Activated T-cell treated with anti-CD3 and anti-CD28 coated beads for 24 hours (primary cell): ENCODE data around the gene TBX4.
"Not testable (repeated sequence)": the region's sequence is repeated elsewhere in the genome, so short reads cannot be mapped to it uniquely, and the experiment has no call there.

Source experiments
- DNase-seq: peaks from one replicate; pipeline ENCODE4 v3.0.0-alpha.2; 2020; ENCODE audit warnings: low read depth

The TBX4 gene

DNA sequence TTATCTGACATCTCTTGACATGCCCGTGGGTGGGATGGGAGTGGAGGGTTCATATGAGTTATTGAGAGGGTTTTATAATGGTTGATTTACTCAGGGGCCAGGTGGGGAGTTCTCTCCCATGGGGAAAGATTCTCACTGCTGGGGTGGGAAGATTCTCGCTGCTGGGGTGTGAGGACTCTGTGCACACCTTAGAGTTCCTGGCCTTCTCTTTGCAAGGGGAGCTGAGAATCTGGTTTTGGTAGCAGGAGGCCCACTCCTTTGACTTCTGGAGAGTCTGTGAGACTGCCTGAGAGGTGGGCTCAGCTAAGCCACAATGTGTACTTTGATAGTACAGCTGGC is 31.5 kb downstream of the TBX4 start:
- DNase-seq, result no peak

DNA sequence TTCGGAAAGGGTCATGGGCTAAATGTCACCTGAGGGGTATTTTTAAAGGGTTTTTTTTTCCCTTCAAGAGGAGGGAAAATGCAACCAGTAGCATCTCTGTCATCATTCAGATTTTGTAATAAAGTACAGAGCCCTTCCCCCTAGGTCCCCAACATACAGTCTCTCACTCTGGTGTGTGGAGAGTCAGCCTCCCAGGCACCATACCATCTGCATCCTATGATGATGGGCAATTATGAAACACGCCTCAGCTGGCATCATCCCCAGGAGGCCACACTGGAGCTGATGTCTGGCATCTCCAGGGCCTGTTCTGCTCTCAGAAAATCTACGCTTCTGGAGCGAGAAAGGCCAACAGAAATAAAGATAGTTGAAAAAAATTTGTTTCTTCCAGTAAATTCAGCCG is 32.0 kb downstream of the TBX4 start:
- DNase-seq, result no peak

DNA sequence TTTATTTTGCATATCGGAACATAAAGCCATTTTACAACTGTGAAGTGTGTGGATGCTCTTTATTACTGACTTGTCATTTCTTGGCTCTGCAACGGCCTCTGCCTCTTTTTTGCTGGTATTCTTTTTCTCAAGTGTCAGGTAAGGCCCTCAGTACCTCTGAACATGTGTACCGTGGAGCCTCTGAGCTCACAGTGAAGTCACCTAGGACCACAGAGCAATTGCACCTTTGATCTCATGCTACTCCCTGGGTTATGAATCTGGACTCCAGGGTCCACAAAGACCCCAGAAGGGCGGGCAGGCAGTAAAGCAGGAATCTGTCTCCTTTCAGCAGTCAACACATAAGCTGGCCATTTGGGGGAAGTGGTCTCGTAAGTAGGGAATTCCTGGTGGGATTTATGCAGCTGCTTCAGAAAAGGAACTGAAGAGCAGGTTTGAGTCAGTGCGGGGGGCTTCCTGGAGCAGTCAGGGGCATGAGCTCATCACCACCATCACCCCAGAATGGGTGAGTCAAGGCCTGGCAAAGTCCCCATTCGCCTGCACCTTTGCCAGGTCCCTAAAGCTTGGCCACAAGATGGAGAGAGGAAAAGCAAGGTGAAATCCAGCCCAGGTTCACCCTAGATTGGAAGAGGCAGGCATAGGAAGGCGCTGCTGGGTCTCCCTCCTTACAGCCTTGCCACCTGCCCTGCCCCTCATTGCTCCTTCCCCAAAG is 33.0 kb downstream of the TBX4 start:
- no peak for DNase-seq

DNA sequence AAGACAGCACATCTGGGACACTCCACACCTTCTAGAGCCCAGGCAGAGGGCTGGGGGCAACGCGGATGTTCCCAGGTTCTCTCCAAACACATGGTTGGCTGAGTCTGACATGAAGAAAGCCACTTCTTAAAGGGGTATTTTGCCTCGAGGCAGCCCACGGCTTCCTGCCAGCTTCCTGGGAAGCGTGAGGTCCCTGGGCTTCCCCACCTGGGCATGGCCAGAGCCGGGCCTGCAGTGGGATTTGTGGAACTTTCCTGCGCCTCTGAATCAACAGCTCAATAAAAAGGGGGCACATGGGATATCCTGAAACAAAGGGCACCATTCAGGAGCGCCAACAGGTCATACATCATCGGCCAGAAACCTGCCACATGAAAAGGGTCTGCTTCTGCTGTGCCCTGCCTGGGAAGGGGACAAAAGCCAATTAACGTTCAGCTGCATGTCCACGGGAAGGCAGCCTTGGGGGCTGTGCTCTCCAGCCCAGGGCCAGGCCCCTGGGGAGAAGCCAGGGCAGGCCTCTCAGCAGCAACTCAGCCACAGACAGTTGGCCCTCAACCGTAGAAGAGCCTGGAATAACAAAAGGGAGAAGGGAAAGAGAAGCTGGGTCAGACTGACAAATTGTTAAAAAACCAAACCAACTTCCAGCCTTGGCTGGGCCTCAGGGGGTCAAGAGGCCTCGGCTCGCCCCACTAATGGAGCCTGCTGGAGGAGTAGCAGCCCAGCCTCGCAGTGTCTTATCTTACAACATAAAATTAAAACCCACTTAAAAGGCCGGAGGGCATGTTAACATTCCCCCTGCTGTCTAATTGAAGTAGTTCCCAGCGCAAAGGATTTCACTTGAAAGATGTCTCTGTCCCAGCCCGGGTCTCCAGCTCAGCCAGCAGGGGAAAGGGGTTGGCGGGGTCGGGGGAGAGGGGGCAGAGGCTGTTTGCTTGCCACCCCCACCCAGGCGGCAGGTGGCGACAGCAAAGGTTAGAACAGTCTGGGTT is 34.2 kb downstream of the TBX4 start:
- DNase-seq, result no peak

DNA sequence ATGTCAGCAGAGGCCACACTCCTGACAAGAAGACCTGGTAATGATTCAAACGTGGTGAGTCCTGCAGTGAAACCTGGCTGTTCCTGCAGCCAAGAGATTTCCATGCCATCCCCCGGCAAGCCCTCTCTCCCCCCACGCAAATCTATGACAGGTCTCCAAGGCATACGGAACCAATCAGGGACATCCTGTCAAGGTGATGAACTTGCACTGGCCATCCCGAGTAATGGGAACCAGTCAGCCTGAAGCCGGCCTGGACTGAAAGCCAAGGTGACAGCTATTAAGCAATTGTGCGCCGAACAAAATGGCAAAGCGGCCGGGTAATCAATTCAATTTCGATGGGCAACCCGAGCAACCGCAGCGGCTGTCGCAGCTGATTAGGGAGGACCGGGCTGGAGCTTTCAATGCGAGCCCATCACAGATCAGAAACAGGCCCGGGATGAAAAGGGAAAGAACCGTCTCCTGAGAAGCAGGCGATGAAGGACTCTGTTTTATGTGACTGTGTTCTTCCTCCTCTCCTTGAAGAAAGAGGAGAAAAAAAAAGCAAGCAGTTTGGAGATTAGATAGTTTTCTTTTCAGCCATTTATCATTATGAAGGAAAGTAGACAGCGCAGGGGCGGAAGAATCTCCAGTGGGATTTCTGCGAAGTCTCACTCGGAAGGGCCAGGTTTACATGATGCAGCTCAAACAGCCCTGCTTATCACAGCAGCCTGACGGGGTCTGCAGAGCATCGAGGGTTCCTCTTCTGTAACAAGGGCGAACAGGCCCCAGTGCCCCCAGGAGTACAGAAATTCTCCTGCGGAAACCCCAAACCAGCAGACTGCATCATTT is 35.2 kb downstream of the TBX4 start:
- no peak for DNase-seq

DNA sequence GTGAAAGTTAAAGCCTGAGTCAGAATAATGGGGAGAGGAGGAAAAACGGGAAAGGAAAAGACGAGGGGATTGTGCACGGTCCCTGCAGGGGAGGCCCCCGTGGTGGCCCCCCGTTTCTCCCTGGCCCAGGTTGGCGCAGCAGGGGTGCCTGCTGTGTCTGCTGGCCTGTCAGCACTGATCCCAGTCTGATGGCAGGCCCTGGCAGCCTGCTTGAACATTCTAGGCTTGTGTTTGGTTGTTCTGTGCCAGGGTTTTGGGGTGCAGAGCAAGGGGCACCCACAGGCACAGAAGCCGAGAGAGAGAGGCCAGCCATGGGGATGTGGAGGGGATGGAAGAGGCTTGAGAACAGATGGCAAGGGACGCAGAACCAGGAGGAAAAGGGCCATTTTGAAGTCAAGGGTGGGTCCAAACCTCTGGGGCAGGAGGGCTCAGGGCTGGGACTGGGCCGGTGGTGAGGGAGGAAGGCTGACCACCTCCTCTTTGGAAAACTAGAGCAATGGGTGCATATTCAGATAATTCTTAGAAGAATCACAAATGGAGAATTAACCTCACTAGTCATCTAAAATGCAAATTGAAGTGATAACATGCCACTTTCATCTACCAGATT is 35.9 kb downstream of the TBX4 start:
- DNase-seq, result no peak

DNA sequence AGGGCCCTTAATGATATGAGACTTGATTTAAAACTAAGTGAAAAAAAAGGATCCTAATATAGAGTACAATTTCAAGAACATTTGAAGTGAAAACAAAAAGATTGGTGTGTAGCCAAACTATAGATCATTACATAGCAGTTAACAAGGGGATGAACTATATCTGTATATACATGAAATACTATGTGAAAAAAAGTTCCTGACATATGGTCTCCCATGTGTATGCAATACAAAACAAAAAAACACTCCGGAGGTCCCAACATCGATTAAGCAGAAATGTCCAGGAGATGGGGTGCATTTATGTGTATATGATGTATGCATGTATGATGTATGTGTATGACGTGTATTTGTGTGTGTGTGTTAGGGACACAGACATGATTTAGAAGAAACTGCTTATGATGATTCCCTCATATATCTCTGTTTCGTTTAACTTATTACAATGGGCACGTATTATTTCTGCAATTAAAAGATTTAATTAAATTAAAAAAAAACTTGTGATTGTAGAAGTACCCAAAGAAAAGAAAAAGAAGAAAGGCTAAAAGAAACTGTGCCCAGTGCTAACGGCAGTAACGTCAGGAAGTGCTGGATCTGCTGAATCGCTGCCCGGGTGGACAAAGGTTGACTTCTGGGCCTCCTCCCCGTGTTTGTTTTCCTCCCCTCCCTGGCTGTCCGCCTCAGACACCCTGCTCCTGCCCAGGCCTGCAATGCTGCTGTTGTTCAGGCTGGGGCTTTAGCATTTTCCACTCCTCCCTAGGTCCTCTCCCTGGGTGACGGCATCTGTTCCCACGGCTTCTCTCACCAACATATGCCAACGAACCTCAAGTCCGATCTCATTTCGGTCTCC is 36.9 kb downstream of the TBX4 start:
- no peak for DNase-seq

DNA sequence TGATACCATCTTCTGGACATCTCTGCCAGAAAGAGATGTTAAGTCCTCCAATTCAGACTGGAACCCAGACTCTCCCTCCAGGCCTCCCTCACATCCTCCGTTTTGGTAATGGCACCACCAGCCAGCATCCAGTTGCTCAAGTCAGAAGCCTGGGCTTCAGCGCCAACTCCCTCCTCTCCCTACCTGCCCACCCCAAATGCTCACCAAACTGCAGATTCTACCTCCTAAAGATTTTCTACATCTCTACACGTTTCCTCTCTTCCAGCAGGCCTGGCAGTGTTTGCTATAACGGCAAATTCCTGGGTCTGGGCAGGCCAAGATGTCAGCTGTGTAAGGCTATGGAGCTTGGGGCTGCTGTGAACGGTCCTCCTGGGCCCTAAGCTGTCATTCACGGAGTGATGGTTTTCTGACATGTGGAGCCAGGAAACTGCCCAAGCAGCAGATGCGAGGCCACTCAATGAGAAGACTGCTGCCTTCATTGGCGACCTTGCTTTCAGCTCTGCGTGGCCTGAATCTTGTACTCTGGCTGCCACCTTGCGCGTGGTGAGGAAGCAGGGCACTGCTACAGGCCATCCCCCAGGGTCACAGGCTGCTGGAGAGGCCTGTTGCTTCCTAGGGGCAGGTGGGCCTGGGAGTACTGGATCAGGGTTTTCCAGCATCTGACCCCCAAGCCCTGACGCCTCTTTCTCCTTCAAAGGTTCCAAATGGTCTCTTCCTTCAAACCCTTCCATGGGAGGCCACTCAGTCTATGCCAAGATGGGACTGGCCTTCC is 37.7 kb downstream of the TBX4 start:
- DNase-seq, result no peak

DNA sequence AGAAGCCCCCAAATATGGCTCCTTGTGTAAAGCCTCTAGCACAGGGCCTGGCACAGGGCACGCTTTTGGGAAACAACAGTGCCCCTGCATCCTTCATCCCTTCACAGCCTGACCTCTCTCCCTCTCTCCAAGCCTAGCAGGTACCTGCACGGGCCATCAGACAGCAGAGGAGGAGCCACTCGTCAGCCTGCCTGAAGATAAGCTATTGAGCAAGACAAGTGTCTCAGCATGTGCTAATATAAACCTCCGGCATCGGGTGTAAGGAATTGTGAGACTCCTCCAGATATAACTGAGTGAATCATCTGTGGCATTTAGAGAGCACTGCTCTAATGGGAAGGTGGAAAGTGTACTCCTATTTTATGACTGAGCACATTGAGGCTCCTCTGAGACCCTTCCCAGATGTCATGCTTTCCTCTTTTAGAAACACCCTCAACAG is 38.3 kb downstream of the TBX4 start:
- DNase-seq, result no peak

DNA sequence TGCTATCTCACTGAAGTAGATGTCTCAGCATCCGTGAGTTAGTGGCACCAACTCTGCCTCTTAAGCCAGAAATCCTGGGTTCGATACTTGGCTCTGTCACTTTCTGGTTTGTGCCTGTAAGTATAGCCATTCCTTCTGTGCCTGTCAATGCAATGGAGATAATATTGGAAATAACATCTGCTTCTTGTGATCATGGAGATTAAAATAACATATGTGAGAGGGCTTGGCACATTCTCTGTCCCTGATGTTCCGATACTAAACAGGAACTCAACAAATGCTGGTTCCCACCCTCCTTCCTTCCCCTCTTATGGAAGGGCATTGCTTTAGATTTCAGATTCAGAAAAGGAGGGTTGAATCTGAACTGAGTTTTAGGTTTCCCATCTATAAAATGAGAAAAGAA is 39.8 kb downstream of the TBX4 start:
- no peak for DNase-seq

DNA sequence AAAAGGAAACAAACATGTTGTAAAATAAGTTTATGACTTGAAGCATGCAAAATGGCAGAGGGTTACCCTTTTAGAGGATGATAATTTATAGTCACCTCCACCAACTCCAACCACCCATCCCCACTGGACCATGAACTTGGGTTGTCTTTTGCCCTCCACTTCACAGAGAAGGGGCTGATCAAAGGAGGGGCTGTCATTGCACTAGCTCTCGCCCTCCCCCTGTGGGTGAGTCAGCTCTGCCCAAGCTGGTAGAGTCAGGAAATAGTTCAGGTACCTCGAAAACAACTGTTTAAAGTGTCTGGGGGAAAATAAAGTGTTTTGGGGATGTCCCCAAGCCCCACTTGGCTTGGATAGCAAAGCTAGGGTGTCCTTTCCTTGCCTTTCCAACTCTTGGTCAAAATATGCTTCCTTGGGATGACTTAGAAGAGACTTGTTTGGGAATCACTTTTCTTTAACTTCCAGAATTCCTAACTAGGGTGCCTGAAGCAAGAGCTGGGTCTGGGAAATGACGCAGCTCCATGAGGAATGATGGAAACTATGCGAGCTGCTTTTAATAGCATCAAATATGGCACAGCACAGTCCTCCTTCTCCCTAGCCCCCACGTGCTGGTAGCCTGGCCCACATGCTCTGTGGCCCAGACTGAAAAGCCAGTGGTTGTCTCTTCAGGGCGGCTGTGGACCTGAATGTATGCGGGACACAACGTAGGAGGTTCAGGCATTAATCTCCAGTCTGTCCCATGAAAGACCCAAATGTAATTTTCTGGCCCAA is 40.7 kb downstream of the TBX4 start:
- DNase-seq, result no peak

DNA sequence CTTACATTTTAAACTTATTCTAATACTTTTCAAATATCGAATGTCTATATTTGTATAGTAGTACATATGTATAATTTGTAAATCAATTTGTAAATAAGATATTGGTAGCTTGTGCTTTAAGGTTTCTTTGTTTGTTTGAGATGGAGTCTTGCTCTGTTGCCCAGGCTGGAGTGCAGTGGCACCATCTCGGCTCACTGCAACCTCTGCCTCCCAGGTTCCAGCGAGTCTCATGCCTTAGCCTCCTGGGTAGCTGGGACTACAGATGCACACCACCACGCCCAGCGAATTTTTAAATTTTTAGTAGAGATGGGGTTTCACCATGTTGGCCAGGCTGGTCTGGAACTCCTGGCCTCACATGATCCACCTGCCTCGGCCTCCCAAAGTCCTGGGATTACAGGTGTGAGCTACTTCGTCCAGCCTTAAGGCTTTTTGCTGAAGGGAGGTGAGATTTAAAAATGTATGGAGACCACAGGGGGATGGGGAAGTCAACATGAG is 41.7 kb downstream of the TBX4 start:
- not testable (repeated sequence) for DNase-seq

DNA sequence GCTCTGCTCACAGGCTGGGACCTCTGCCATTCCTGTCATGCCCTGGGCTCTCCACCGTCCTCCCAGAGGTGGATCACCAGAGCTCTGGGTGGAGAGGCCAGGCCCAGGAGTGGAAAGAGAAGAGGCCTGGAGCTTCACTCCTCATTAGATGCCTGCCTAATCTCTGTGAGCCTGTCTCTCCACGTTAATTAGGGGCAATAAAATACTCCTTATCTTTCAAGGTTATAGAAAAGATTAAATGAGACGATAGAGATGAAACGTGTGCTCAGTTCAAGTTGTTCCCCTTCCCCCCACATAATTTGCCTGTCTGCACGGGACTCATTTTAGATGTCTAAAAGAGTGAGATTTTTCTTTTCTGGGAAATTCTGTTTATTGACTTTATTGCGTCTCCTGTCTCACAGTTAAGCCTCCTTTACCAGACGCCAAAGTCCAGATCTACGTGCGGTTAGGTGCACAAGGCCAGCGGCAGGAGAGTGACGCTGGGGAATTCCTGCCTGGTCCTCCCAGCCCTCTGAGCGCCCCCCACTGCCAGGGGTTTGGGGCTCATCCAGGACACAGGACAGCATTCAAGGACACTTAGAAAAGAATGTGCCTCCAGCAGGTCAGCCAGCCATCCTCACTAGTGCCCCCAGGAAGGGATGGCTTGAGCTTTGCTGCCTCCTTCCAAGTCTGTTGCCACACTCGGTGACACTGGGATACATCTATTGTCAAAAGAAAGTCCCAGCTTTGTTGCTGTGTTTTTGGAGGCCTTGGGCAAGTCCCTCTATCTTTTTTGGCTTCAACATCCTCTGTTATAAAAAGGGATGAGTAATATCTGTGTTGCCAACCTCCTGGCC is 42.3 kb downstream of the TBX4 start:
- no peak for DNase-seq

DNA sequence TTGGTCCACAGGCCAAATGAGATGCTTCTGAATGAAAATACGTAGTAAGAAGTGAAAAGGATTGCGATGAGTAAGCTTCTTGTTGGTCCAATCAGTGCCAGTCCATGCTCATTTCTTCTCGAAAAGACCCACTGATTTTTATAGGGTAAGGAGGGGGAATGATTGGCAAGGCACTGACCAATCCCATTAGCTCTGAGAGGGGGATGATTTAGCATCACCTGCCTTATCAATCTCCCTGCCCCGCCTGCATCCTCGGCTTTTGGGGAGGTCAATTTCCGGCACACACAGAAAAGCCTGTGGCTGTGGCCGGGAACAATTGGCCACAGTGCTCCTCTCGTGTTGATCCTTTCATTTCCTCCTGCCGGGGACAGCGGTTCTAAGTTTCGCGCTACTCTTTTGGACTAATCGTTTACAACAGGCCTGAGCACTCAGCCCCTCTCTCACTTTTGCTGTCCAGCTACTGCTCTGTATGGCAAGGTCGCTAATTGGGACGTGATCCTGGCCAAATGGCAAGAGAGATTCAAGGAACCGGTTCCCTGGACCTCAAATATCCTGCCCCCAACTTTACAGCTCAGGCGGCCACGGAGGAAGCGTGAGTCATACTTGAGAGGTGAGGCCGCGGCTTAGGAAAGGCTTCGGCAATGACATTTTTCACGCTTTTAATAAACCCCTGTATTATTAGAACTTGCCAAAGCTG is 43.1 kb downstream of the TBX4 start:
- no peak for DNase-seq

DNA sequence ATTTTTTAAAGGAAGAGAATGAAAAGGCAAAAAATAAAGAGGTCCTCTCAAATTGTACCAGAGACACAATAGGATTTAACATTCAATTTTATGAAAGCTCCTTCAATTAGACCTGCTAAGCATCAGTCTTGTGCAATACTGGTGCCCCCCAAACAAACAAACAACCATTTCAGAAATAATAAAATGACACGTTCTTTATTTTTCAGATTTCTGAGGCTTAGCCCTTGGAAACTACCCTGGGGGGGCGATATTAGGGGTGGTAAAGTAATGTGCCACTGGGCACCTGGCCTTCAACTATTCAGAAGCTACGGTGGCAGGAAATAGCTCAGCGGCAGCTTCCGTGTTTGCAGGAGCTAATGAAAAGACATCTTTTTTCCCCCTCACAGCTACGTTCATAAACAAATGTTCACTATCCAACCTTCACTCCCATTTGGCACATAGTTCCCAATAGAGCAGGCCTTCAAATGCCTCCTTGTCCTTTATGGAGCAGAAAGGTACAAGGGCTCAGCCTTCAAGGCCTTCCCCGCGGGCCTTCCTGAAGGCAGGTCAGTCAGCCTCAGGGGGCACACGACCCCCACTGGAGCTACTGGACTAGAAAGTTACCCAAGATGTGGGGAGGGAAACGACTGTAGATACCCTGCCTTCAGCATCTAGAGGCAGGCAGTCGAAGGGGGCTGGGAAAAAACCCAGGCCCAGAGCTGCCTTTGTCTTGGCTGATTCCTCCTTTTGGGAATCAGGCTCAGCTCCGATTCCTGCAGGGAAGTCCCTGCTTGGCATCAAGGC is 44.1 kb downstream of the TBX4 start:
- DNase-seq, result no peak

DNA sequence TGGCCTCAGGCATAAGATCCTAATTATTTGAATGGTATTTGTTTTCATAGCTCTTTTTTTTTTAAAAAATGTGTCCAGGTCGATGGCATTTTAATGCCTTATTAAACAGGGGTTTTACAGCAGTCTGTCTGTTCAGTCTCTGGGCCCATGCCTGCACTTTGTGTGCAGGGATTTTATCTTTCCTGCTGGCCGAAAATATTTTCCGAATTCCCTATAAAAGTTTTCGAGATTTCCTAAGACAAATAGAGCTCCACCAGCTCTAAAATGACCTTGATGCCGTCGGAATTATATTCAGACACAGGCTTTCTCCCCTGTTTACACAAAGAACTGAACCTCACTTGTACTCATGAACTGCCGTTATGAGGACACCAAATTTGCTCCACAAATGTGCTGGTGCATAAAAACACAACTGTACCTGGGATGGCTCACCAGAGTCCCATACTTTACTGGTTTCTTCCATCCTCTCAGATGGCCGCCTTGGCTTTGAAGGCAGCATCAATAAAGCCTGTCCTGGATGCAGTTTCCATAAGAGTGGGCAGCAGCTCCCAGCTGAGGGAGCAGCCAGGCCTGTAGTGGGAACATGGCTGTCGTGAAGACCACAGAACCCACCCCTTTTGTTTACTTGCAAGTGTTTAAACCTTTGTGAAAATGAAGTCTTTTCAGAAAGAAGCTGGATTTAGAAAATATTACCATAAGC is 44.9 kb downstream of the TBX4 start:
- DNase-seq, result no peak
